Heart right ventricle (tissue), 16 donors: ENCODE data around the gene HERPUD1. TPM values are rescaled to one million over a fixed set of nuclear protein-coding genes. Genes with fewer than 3 reads are reported as not detected.
A peak's percentile ranks its signal among the peaks of the same experiment; 100 is the strongest.
"Not testable (repeated sequence)": the region's sequence is repeated elsewhere in the genome, so short reads cannot be mapped to it uniquely, and the experiment has no call there.

ENCODE experiments used
- ATAC-seq, 8 donors: fragments of 200-7000 bp; cut with Tn5 transposase; one replicate each; pipeline ENCODE4 v1.9.1; 2020; ENCODE audit warnings: mild to moderate bottlenecking in 8 of 8, moderate library complexity in 8 of 8, moderate number of reproducible peaks in 1 of 8
- DNase-seq, 2 donors: peaks; one replicate each; pipeline ENCODE4 v3.0.0-alpha.2; 2020
- H3K27ac ChIP-seq, 10 donors: fragments of 200-600 bp; sonication (generic) in 2 of 10; one replicate each; pipeline versions ENCODE4 v1.5.0 to v1.8.0; 2020 to 2022; ENCODE audit warnings: mild to moderate bottlenecking in 3 of 10
- H3K27me3 ChIP-seq, 7 donors: fragments of 200-600 bp; one replicate each; pipeline ENCODE4 v1.8.0; 2021 to 2022; ENCODE audit warnings: mild to moderate bottlenecking in 2 of 7
- H3K36me3 ChIP-seq, 9 donors: fragments of 200-600 bp; sonication (generic) in 1 of 9; one replicate each; pipeline versions ENCODE4 v1.5.0 to v1.8.0; 2020 to 2022; ENCODE audit warnings: mild to moderate bottlenecking in 2 of 9
- H3K4me1 ChIP-seq, 9 donors: fragments of 200-600 bp; sonication (generic) in 1 of 9; one replicate each; pipeline versions ENCODE4 v1.5.0 to v1.8.0; 2020 to 2022; ENCODE audit warnings: mild to moderate bottlenecking in 4 of 9
- H3K4me3 ChIP-seq, 10 donors: fragments of 200-600 bp; sonication (generic) in 2 of 10; one replicate each; pipeline versions ENCODE4 v1.5.0 to v1.8.0; 2020 to 2022; ENCODE audit warnings: mild to moderate bottlenecking in 7 of 10, moderate library complexity in 2 of 10
- H3K9me3 ChIP-seq, 11 donors: fragments of 200-600 bp in 10 of 11; sonication (generic) in 2 of 11; one replicate each; pipeline versions ENCODE4 v1.5.0 to v1.8.0; 2013 to 2022; ENCODE audit warnings: mild to moderate bottlenecking in 2 of 11, control low read depth in 1 of 11, moderate library complexity in 1 of 11
- WGBS, 2 donors: extraction: QIAGEN DNeasy Blood & Tissue Kit; methylation state at CpG; one replicate each; pipeline ENCODE4 v1.1.7; 2013; ENCODE audit warnings: inconsistent platforms in 1 of 2; 5-methylcytosine and 5-hydroxymethylcytosine counted together
- intact Hi-C, 10 donors: fragments of 100-400 bp; cut with DNase I; formaldehyde crosslinking; loops; one replicate each; pipeline versions ENCODE4 v1.11.1 to v1.14.2; 2022
- polyA plus RNA-seq, 2 donors: library from polyadenylated mRNA; stranded (reverse); fragments of 200-250 nt; gene quantifications; one replicate each; pipeline ENCODE4 v1.2.3, GENCODE V29; 2013
- total RNA-seq, 10 donors: library from RNA; stranded (reverse); fragmentation: NEBNext Ultra II Directional in 3 of 10; extraction: Animal tissue kit (Norgen Biotek cat#: 25700) in 3 of 10; gene quantifications; one replicate each; pipeline versions ENCODE4 v1.2.1 to v1.2.4, GENCODE V29; 2021 to 2023
- TF ChIP-seq, protein P1 (sequence below), 9 donors: fragments of 200-600 bp; sonication (generic) in 2 of 9; IDR thresholded peaks; one replicate each; pipeline versions ENCODE4 v1.5.0 to v1.8.0; 2021 to 2022; ENCODE audit warnings: antibody characterized with exemption in 9 of 9, mild to moderate bottlenecking in 5 of 9, moderate library complexity in 1 of 9
- donor health status: Arrhythmogenic right ventricular cardiomyopathy.
- donor health status: ischemic (EF 13 %, LVEDD 7.1; RV severe dilation, severe dysfunction).
- donor health status: healthy with polysubstance abuse.
- donor health status: DM: no; HTN: yes; CAD: no.
- donor health status: DM: no; HTN: no; CAD: no.
- donor health status: ischemic (EF 25% LVEDD 6.9; RV normal size, moderate dysfunction).
- donor health status: ischemic (EF 25% LVEDD 5.7; RV mildly dilated, moderate dysfunction).
- donor health status: healthy.
- donor health status: DM: yes; HTN: yes; CAD: no.
- donor health status: Ischemic cardiomyopathy.
- donor health status: ischemic (EF 35%, LVEDD 5.7; RV mildly dilated, moderate dysfunction).
- donor health status: nonischemic (EF 11% LVEDD 7.7; RV severe dilation, severe dysfunction).
- donor health status: DM: yes; HTN: yes; CAD: no.
- donor health status: PGD.
- donor health status: ischemic (EF 29% LVEDD 5.4; RV normal size, mild dysfunction).
- donor health status: nonischemic (EF 23%, LVEDD 6.1; RV moderate dilation, normal function).

The HERPUD1 gene
- total and polyA plus RNA-seq, 12 donors, result 29.6 to 175 (median 128) TPM

DNA sequence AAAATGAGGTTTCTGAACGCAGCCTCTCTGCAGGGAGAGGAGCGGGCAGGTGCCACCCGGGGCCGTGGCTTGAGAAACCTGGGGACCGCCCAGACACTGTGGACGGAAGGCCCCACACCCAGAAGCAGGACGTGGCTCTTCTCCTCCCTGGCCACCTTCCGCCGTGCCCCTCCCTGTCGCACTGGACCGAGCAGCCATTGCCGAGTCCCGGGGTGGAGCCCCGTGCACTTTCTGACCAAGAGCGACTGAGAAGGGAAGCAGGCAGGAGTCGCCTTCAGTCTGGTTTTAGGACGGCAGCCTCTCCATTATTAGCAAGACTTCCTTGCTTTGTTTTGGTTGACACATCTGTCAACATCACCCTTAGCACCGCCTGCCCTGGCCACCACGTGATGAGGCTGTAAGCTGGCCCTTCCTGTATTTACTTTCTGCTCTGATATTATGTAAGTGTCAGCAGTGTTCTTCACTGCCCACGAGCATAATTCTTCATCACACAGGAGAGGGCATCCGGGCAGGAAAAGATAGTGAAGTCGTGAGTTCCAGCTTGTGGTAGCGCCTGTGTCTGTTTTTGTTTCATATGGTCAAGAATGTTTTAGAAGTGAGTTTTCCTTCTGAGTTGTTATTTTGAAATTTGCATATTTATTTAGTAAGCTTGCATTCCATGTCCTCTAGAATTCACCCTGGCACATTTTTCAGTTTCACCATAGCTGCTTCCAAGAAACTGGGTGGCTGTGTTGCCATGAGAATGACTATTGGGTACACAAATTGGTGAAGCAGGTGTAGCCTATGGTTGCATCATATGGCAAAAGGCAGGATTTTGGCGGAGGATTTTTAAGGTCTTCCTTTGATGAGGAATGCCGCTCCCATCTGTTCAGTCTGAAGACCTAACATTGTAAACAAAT lies 1.0 kb downstream of the HERPUD1 start:
- H3K27me3 ChIP-seq, result no peaks in the 10 kb centered on the region
- ATAC-seq (peak; percentile 68 to 87 (median 81)), DNase-seq (peak; percentile 80 to 81)
- peaks cover 8 to 59% (median 54%) of the 10 kb centered on the region in 9 donors for H3K4me1 ChIP-seq
- 1 to 2% methylated on average over 25 of the region's 25 CpGs for WGBS, 2 donors
- H3K4me3 ChIP-seq, result peak overlapping the region; percentile 61 to 100 (median 95)
- TF ChIP-seq, protein P1, sequence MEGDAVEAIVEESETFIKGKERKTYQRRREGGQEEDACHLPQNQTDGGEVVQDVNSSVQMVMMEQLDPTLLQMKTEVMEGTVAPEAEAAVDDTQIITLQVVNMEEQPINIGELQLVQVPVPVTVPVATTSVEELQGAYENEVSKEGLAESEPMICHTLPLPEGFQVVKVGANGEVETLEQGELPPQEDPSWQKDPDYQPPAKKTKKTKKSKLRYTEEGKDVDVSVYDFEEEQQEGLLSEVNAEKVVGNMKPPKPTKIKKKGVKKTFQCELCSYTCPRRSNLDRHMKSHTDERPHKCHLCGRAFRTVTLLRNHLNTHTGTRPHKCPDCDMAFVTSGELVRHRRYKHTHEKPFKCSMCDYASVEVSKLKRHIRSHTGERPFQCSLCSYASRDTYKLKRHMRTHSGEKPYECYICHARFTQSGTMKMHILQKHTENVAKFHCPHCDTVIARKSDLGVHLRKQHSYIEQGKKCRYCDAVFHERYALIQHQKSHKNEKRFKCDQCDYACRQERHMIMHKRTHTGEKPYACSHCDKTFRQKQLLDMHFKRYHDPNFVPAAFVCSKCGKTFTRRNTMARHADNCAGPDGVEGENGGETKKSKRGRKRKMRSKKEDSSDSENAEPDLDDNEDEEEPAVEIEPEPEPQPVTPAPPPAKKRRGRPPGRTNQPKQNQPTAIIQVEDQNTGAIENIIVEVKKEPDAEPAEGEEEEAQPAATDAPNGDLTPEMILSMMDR (IDR thresholded peaks at IDR 0.05), result no peak
- H3K27ac ChIP-seq, result peak overlapping the region; percentile 95 to 100 (median 99)
- intact Hi-C loops, result loop anchor here in 3 of 10 donors (5.0 to 10.0 kb wide), 2 partner anchors 66 to 512 kb away; partner anchors contain the start of genes SLC12A3 (in 2 of the 3), CIAPIN1 (in 1 of the 3) and COQ9 (in 1 of the 3)
- H3K36me3 ChIP-seq, result peaks cover 0 to 45% (median 24%) of the 10 kb centered on the region in 9 donors
- H3K9me3 ChIP-seq, result no peaks in the 10 kb centered on the region

- Histone ChIP-seq H3K27ac (peak overlapping the region in 8 of 10 donors; percentile 1 to 100 (median 99)), H3K36me3 (peaks cover 0 to 56% (median 34%) of the 10 kb centered on the region in 9 donors), H3K4me1 (peaks cover 8 to 69% (median 59%) of the 10 kb centered on the region in 9 donors), H3K4me3 (peak overlapping the region; percentile 61 to 100 (median 95)), H3K27me3 (no peaks in the 10 kb centered on the region), H3K9me3 (no peaks in the 10 kb centered on the region)
- 8 to 17% methylated on average over 8 of the region's 8 CpGs for WGBS, 2 donors
- intact Hi-C loops, result loop anchor here in 3 of 10 donors (5.0 to 10.0 kb wide), 2 partner anchors 67 to 511 kb away; partner anchors contain the start of genes SLC12A3 (in 2 of the 3), CIAPIN1 (in 1 of the 3) and COQ9 (in 1 of the 3)
- DNase-seq (no peak), ATAC-seq (no peak)
- TF ChIP-seq, protein P1 (IDR thresholded peaks at IDR 0.05), result no peak
These were observed 2.1 kb downstream of the HERPUD1 start for GRCh38 chr16:56933828-56934598.

- peaks cover 0 to 62% (median 40%) of the 10 kb centered on the region in 9 donors for H3K36me3 ChIP-seq
These were observed 2.7 kb downstream of the HERPUD1 start for GRCh38 chr16:56934599-56935145.

DNA sequence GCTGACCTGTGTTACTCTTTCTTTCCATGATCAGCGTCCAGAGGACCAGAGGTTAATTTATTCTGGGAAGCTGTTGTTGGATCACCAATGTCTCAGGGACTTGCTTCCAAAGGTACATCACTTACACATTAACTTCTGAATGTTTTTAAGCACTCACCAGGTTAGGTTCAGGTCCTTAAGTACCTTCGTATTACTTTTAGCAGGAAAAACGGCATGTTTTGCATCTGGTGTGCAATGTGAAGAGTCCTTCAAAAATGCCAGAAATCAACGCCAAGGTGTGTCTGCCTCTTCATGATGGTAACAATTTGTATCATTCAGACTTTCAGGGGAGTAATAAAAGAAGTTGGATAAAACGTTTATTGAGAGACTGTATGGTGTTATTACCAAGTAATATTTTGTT lies 3.3 kb downstream of the HERPUD1 start:
- no peak for DNase-seq
- Histone ChIP-seq H3K4me3 (peak overlapping the region; percentile 16 to 100 (median 95)), H3K36me3 (peaks cover 0 to 67% (median 45%) of the 10 kb centered on the region in 9 donors), H3K27ac (peak overlapping the region in 4 of 10 donors; percentile 99 to 100 (median 100)), H3K27me3 (no peaks in the 10 kb centered on the region), H3K9me3 (no peaks in the 10 kb centered on the region), H3K4me1 (peaks cover 8 to 77% (median 62%) of the 10 kb centered on the region in 9 donors)
- intact Hi-C loops, result loop anchor here in 2 of 10 donors (5.0 to 10.0 kb wide), 2 partner anchors 68 to 510 kb away; partner anchors contain the start of genes CIAPIN1 (in 1 of the 2), COQ9 (in 1 of the 2) and SLC12A3 (in 1 of the 2)
- WGBS, 2 donors, result 31 to 35% methylated on average over 5 of the region's 5 CpGs
- ATAC-seq, result no peak
- TF ChIP-seq, protein P1 (IDR thresholded peaks at IDR 0.05), result no peak

More at GRCh38 chr16:56934599-56935145, 2.7 kb downstream of the HERPUD1 start:
- Histone ChIP-seq H3K4me1 (peaks cover 8 to 72% (median 62%) of the 10 kb centered on the region in 9 donors), H3K27ac (peak overlapping the region in 7 of 10 donors; percentile 0 to 100 (median 99)), H3K4me3 (peak overlapping the region; percentile 16 to 100 (median 95))
- DNase-seq, ATAC-seq, H3K9me3 ChIP-seq, H3K27me3 ChIP-seq: not testable (repeated sequence)
- intact Hi-C loops, result loop anchor here in 4 of 10 donors (5.0 to 10.0 kb wide), 2 partner anchors 67 to 510 kb away; partner anchors contain the start of genes SLC12A3 (in 3 of the 4), CIAPIN1 (in 1 of the 4) and COQ9 (in 1 of the 4)
- 51 to 53% methylated on average over 8 of the region's 8 CpGs for WGBS, 2 donors
